Kidney glomerular epithelial cell (primary cell): ENCODE data around the gene DZANK1.
"Not testable (repeated sequence)": the region's sequence is repeated elsewhere in the genome, so short reads cannot be mapped to it uniquely, and the experiment has no call there.

Source experiments
- DNase-seq: peaks from one replicate; lab custom pipeline; 2025; lab: John Stamatoyannopoulos, UW

Gene DZANK1

GRCh38 chr20:18466894-18467730 is at the start of gene DZANK1, which contains the start of gene POLR3F:
DZANK1 (minus strand) TSS chr20:18467030; CDS start chr20:18465358, 1,672 bp downstream.
POLR3F (plus strand) TSS chr20:18467390; CDS start chr20:18467507, 117 bp downstream.
- DNase-seq: peak; percentile 94

GRCh38 chr20:18515973-18516372 is 49.1 kb upstream of the DZANK1 start:
- no peak for DNase-seq

GRCh38 chr20:18514127-18514526 is 47.3 kb upstream of the DZANK1 start:
- DNase-seq: no peak

GRCh38 chr20:18513208-18513607 is 46.4 kb upstream of the DZANK1 start:
- DNase-seq: no peak

- DNase-seq: no peak
Measured at GRCh38 chr20:18511571-18511970, 44.7 kb upstream of the DZANK1 start.

GRCh38 chr20:18507218-18508191 is 40.7 kb upstream of the DZANK1 start, which contains the start of gene SEC23B:
SEC23B (plus strand) TSS chr20:18507940; CDS start chr20:18510836, 2,896 bp downstream.
- DNase-seq: peak; percentile 96

GRCh38 chr20:18506744-18507143 is 39.9 kb upstream of the DZANK1 start:
- DNase-seq: no peak

GRCh38 chr20:18504479-18505060 is 37.7 kb upstream of the DZANK1 start:
- DNase-seq: no peak

GRCh38 chr20:18501672-18502071 is 34.8 kb upstream of the DZANK1 start:
- DNase-seq: not testable (repeated sequence)

GRCh38 chr20:18497603-18498002 is 30.8 kb upstream of the DZANK1 start:
- DNase-seq: no peak

- peak; percentile 82 for DNase-seq
Measured at GRCh38 chr20:18496740-18497592, 30.1 kb upstream of the DZANK1 start, which contains the start of gene RBBP9. RBBP9 (minus strand) TSS chr20:18497225; CDS start chr20:18497167, 58 bp downstream.

GRCh38 chr20:18496042-18496441 is 29.2 kb upstream of the DZANK1 start:
- no peak for DNase-seq

GRCh38 chr20:18488301-18488700 is 21.5 kb upstream of the DZANK1 start:
- no peak for DNase-seq

GRCh38 chr20:18481596-18481995 is 14.8 kb upstream of the DZANK1 start:
- no peak for DNase-seq

GRCh38 chr20:18477821-18478220 is 11.0 kb upstream of the DZANK1 start:
- DNase-seq: no peak

- no peak for DNase-seq
Measured at GRCh38 chr20:18477218-18477617, 10.4 kb upstream of the DZANK1 start.

- DNase-seq: no peak
Measured at GRCh38 chr20:18466574-18466893, 296 bp downstream of the DZANK1 start.

GRCh38 chr20:18465536-18466200 is 1.2 kb downstream of the DZANK1 start:
- peak; percentile 27 for DNase-seq

GRCh38 chr20:18456600-18456999 is 10.2 kb downstream of the DZANK1 start:
- DNase-seq: no peak

GRCh38 chr20:18443886-18444285 is 22.9 kb downstream of the DZANK1 start:
- no peak for DNase-seq

- no peak for DNase-seq
Measured at GRCh38 chr20:18440403-18440802, 26.4 kb downstream of the DZANK1 start.
